ENCODE measurements around the gene LRMDA. TPM values are rescaled to one million over a fixed set of nuclear protein-coding genes. Genes with fewer than 3 reads are reported as not detected.

Gene LRMDA
- total and polyA plus RNA-seq, 2 of the 13 experiments (the other 11 are each of a cell fraction or from before 2014, with no cell fraction given): 13.4 to 22.0 TPM

- TF ChIP-seq PAXIP1 (CRISPR knock-in tag; conservative IDR thresholded peaks at IDR 0.05): peak; percentile 92
- no peak for TF ChIP-seq ZNF777 (CRISPR knock-in tag; IDR thresholded peaks at IDR 0.05)
- TF ChIP-seq SNAI1 (CRISPR knock-in tag; IDR thresholded peaks at IDR 0.05; ENCODE audit: borderline replicate concordance): no peak
- peak; percentile 78 for TF ChIP-seq KAT8 (CRISPR knock-in tag; IDR thresholded peaks at IDR 0.05)
- peak; percentile 79 for TF ChIP-seq FOSL2 (CRISPR knock-in tag; IDR thresholded peaks at IDR 0.05)
- TF ChIP-seq KLF15 (CRISPR knock-in tag; IDR thresholded peaks at IDR 0.05; ENCODE audit: borderline replicate concordance): no peak
- peak; percentile 64; the same call in 1 of the 2 replicates for TF ChIP-seq ATF7-NPFF (CRISPR knock-in tag; IDR thresholded peaks at IDR 0.05; ENCODE audit: low read depth)
- TF ChIP-seq ZNF629 (CRISPR knock-in tag; conservative IDR thresholded peaks at IDR 0.05): peak; percentile 44; the same call in 1 of the 2 replicates
- peak; percentile 75; the same call in 1 of the 2 replicates for TF ChIP-seq SMAD3 (CRISPR knock-in tag; IDR thresholded peaks at IDR 0.05)
- peak; percentile 100 for TF ChIP-seq ZNF687 (CRISPR knock-in tag; IDR thresholded peaks at IDR 0.05)
- TF ChIP-seq ZBTB38 (CRISPR knock-in tag; IDR thresholded peaks at IDR 0.05): peak; percentile 81
- no peak for TF ChIP-seq RORA (CRISPR knock-in tag; IDR thresholded peaks at IDR 0.05)
- peak; percentile 84; the same call in 1 of the 2 replicates for TF ChIP-seq ZNF567 (CRISPR knock-in tag; IDR thresholded peaks at IDR 0.05; ENCODE audit: borderline replicate concordance)
- TF ChIP-seq ZZZ3 (CRISPR knock-in tag; IDR thresholded peaks at IDR 0.05; ENCODE audit: borderline replicate concordance): no peak
- TF ChIP-seq MAFF (IDR thresholded peaks at IDR 0.05; ENCODE audit: low read depth, low read length): no peak
- TF ChIP-seq ZNF639 (CRISPR knock-in tag; conservative IDR thresholded peaks at IDR 0.05): 0 out of 2 replicates have a peak, but pooled peaks have one; percentile 43
- TF ChIP-seq HINFP (CRISPR knock-in tag; IDR thresholded peaks at IDR 0.05; ENCODE audit: low read depth): 0 out of 2 replicates have a peak, but pooled peaks have one; percentile 46
Observed at GRCh38 chr10:76024460-76025123, 593.2 kb downstream of the LRMDA start (continued).

Measured in HepG2 (cell line).